Left lung (tissue), 10 donors: ENCODE measurements around the gene ZFYVE26. TPM values are rescaled to one million over a fixed set of nuclear protein-coding genes. Genes with fewer than 3 reads are reported as not detected.
"Not testable (repeated sequence)": the region's sequence is repeated elsewhere in the genome, so short reads cannot be mapped to it uniquely, and the experiment has no call there.

Experiments used
- ATAC-seq: fragments of 200-7000 bp; cut with Tn5 transposase; one replicate; pipeline ENCODE4 v1.9.1; 2020; ENCODE audit warnings: moderate library complexity
- DNase-seq, 4 donors: peaks; one replicate each; pipeline ENCODE4 v3.0.0-alpha.2; 2013 to 2020
- H3K27ac ChIP-seq, 2 donors: fragments of 200-600 bp; sonication (generic) in 1 of 2; one replicate each; pipeline versions ENCODE4 v1.5.0 to v1.8.0; 2020 to 2021
- H3K27me3 ChIP-seq, 2 donors: fragments of 200-600 bp; sonication (generic) in 1 of 2; one replicate each; pipeline versions ENCODE4 v1.5.0 to v1.8.0; 2020 to 2021
- H3K36me3 ChIP-seq, 2 donors: fragments of 200-600 bp; sonication (generic) in 1 of 2; one replicate each; pipeline versions ENCODE4 v1.5.0 to v1.8.0; 2020 to 2021
- H3K4me1 ChIP-seq, 2 donors: fragments of 200-600 bp; one replicate each; pipeline ENCODE4 v1.8.0; 2021
- H3K4me3 ChIP-seq, 2 donors: fragments of 200-600 bp; sonication (generic) in 1 of 2; one replicate each; pipeline versions ENCODE4 v1.5.0 to v1.8.0; 2020 to 2021; ENCODE audit warnings: mild to moderate bottlenecking in 1 of 2
- H3K9me3 ChIP-seq, 2 donors: fragments of 200-600 bp; sonication (generic) in 1 of 2; one replicate each; pipeline versions ENCODE4 v1.5.0 to v1.8.0; 2020 to 2021
- intact Hi-C, 2 donors: fragments of 100-400 bp; cut with DNase I; formaldehyde crosslinking; loops; one replicate each; pipeline versions ENCODE4 v1.11.2 to v1.14.2; 2022
- polyA plus RNA-seq, 6 donors: library from polyadenylated mRNA; unstranded; fragments of 120-200 nt; gene quantifications; one replicate each; pipeline ENCODE4 v1.2.1, GENCODE V29; 2013; ENCODE audit not compliant: insufficient read length in 6 of 6
- total RNA-seq, 2 donors: library from RNA; stranded (reverse); fragmentation: NEBNext Ultra II Directional; extraction: Animal tissue kit (Norgen Biotek cat#: 25700); gene quantifications; one replicate each; pipeline ENCODE4 v1.2.1, GENCODE V29; 2021
- TF ChIP-seq, protein P1 (sequence below), 2 donors: fragments of 200-600 bp; sonication (generic) in 1 of 2; IDR thresholded peaks; one replicate each; pipeline versions ENCODE4 v1.5.0 to v1.8.0; 2021; ENCODE audit warnings: antibody characterized with exemption in 2 of 2
- donor health status: DM: no; HTN: yes; CAD: no.
- donor health status: DM: no; HTN: no; CAD: no.

ZFYVE26 gene
- total and polyA plus RNA-seq, 8 donors, result 15.9 to 47.8 (median 17.7) TPM

- peaks cover 0 to 13% of the 10 kb centered on the region in 2 donors for H3K9me3 ChIP-seq
- TF ChIP-seq, protein P1, sequence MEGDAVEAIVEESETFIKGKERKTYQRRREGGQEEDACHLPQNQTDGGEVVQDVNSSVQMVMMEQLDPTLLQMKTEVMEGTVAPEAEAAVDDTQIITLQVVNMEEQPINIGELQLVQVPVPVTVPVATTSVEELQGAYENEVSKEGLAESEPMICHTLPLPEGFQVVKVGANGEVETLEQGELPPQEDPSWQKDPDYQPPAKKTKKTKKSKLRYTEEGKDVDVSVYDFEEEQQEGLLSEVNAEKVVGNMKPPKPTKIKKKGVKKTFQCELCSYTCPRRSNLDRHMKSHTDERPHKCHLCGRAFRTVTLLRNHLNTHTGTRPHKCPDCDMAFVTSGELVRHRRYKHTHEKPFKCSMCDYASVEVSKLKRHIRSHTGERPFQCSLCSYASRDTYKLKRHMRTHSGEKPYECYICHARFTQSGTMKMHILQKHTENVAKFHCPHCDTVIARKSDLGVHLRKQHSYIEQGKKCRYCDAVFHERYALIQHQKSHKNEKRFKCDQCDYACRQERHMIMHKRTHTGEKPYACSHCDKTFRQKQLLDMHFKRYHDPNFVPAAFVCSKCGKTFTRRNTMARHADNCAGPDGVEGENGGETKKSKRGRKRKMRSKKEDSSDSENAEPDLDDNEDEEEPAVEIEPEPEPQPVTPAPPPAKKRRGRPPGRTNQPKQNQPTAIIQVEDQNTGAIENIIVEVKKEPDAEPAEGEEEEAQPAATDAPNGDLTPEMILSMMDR (IDR thresholded peaks at IDR 0.05), result no peak
- H3K4me3 ChIP-seq, result no peak overlapping the region
- intact Hi-C loops, result no loop called here
- H3K36me3 ChIP-seq, result no peaks in the 10 kb centered on the region
- peaks cover 0 to 14% of the 10 kb centered on the region in 2 donors for H3K4me1 ChIP-seq
- H3K27me3 ChIP-seq, result no peaks in the 10 kb centered on the region
- no peak overlapping the region for H3K27ac ChIP-seq
- ATAC-seq, result no peak
- DNase-seq, result no peak
Observed at GRCh38 chr14:67705211-67705610, 111.2 kb downstream of the ZFYVE26 start.

DNA sequence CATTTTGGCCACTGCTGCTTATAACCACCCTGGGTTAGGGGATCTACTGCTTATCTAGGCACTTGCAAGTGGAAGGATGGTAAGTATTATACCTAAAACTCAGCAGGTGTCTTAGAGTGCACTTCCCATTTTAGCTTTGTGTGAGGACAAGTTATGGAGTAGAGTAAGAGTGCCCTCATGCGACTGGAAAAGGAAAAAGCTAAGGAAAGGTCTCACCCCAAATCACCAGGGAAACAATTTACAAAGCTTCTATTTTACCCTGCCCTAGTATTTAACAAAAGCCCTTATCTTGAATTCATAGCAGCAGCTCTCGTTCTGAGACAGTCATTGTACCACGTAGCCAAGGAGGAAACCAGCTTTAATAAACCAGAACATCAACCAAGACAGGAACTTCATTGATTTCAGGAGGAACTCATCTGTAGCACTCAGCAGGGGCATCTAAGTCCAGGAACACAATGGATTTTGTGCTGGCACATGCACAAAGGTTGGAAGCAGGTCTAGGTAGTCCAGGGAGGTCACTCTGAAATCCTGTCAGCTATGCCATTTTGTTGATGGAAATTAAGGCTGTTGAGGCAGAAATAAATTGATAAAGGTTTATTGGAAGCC lies 111.8 kb downstream of the ZFYVE26 start:
- TF ChIP-seq, protein P1 (IDR thresholded peaks at IDR 0.05), result peak; percentile 52 to 64
- DNase-seq (peak in 2 of 4 donors; percentile 25 to 69), ATAC-seq (peak; percentile 97)
- H3K9me3 ChIP-seq, result peaks cover 0 to 7% of the 10 kb centered on the region in 2 donors
- peaks cover 0 to 14% of the 10 kb centered on the region in 2 donors for H3K4me1 ChIP-seq
- intact Hi-C loops, result no loop called here
- no peak overlapping the region for H3K4me3 ChIP-seq
- no peak overlapping the region for H3K27ac ChIP-seq
- no peaks in the 10 kb centered on the region for H3K36me3 ChIP-seq
- no peaks in the 10 kb centered on the region for H3K27me3 ChIP-seq

DNA sequence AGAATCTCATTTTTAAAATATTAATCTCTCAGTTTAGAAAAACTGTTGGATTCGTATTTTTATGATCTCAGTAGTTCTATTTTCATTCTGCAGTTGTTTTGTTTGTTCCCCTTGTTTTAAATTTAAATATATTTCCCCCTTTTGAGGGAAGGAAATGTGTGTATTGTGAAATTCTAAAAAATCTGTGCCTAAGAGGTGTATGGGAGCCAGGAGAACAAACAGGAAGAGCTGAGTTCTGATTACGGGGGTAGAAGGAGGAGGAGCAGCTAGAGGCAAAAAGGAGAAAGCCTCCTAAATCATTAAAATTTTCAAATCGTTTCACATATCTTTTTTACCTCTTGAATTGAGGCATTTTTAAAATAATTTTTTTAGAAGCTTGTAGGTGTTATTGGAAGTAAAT lies 112.4 kb downstream of the ZFYVE26 start:
- H3K9me3 ChIP-seq, result peaks cover 0 to 5% of the 10 kb centered on the region in 2 donors
- H3K4me3 ChIP-seq, result no peak overlapping the region
- intact Hi-C loops, result no loop called here
- TF ChIP-seq, protein P1 (IDR thresholded peaks at IDR 0.05), result no peak
- no peak overlapping the region for H3K27ac ChIP-seq
- ATAC-seq, result peak; percentile 38
- peaks cover 0 to 14% of the 10 kb centered on the region in 2 donors for H3K4me1 ChIP-seq
- H3K36me3 ChIP-seq, result no peaks in the 10 kb centered on the region
- DNase-seq, result no peak
- no peaks in the 10 kb centered on the region for H3K27me3 ChIP-seq

DNA sequence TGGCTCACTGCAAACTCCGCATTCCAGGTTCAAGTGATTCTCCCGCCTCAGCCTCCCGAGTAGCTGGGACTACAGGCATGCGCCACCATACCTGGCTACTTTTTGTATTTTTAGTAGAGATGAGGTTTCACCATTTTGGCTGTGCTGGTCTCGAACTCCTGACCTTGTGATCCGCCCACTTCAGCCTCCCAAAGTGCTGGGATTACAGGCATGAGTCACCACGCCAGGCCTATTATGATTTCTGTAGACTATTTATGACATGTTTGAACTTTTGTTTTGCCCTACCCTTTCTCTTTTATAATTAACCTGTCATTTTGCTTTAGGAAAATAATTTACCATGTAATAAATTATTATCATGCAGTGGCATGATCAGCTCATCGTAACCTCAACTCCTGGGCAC lies 114.9 kb downstream of the ZFYVE26 start, which contains the start of gene RDH12:
RDH12 (plus strand) TSS at position 395 of the 400 bp plus-strand sequence. CDS start 20,757 bp downstream, outside the sequence.
- H3K4me3 ChIP-seq, DNase-seq, H3K36me3 ChIP-seq, H3K27me3 ChIP-seq, intact Hi-C loops, ATAC-seq, H3K9me3 ChIP-seq: not testable (repeated sequence)
- Histone ChIP-seq H3K27ac (peak within 1 kb of the TSS in 1 of 2 donors; percentile 63), H3K4me1 (peaks cover 0 to 14% of the 10 kb centered on the region in 2 donors)

GRCh38 chr14:67698179-67698578 lies 118.2 kb downstream of the ZFYVE26 start:
- ATAC-seq, result no peak
- TF ChIP-seq, protein P1 (IDR thresholded peaks at IDR 0.05), result no peak
- intact Hi-C loops, result no loop called here
- no peak overlapping the region for H3K27ac ChIP-seq
- no peaks in the 10 kb centered on the region for H3K9me3 ChIP-seq
- peaks cover 5 to 22% of the 10 kb centered on the region in 2 donors for H3K4me1 ChIP-seq
- H3K27me3 ChIP-seq, result no peaks in the 10 kb centered on the region
- H3K4me3 ChIP-seq, result no peak overlapping the region
- DNase-seq, result no peak
- no peaks in the 10 kb centered on the region for H3K36me3 ChIP-seq
